HG03108 (cell line): ENCODE results near the gene CLDN20.

ENCODE experiments used
- ATAC-seq: cut with Tn5 transposase; IDR thresholded peaks from one replicate; pipeline ENCODE4 v1.9.1; 2021; ENCODE audit warnings: moderate library complexity; ENCODE audit not compliant: unreplicated experiment

CLDN20 gene

DNA sequence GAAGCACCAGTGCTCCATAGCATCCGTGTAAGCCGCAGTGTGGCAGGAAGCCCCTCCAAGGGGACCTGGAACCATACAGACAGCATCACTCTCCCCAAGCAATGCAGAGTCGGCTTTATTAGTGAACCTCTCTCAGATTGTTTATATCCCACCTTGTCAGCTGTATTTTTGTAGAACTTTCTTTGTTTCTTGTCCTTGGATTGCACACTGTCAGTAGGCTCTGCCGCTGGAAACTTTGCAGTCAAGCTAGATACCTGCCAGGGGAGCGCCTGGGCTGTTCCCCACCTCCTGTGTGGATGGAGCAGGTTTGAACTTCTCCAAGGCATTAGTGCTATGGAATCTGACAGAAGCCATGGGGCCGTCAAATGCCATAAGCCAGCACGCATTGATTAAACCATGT, 18.6 kb upstream of the CLDN20 start:
- ATAC-seq, result no peak

GRCh38 chr6:155245831-155246230, 18.0 kb upstream of the CLDN20 start:
- no peak for ATAC-seq

- no peak for ATAC-seq
Observed at GRCh38 chr6:155246825-155247224, 17.0 kb upstream of the CLDN20 start.

GRCh38 chr6:155247618-155248007, 16.2 kb upstream of the CLDN20 start:
- ATAC-seq, result no peak

DNA sequence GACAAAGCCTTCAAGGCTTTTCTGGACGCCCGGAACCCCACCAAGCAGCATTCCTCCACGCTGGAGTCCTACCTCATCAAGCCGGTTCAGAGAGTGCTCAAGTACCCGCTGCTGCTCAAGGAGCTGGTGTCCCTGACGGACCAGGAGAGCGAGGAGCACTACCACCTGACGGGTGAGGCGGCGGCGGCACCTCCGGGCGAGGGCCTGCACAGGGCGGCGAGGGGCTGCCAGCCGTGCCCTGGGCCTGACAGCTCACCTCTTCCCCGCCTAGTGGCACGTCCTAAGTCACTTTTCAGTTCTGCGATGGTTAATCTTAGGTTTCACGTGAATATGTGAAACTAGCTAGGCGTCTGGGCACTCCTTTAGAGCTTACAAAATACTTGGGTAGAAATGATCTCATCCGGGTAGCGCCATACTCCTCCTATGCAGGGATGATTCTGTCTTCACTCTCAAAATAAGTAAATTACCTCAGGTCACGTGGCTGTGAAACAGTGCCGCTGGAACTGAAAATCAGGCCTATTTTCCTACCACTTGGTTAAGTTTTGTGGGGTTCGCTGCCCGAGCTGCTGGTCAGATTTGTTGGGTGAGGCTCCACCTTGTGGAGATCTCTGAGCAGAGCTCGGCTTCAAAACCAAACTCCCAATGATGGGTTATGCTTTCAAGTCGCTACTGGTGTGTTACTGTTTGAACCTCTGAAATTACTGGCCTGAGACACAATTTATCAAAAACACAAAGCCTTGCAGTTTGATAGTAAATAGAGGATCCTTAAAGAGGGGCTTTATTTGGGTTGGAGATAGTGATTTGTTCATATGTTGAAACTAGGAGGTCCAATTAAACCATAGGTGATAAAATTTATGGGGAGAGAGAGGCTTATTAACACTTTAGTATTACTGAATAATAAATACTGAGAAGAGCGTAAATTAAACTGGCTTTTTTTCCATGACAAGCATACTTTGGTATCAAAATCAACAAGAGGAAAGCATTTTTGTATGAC, 15.5 kb upstream of the CLDN20 start:
- no peak for ATAC-seq

DNA sequence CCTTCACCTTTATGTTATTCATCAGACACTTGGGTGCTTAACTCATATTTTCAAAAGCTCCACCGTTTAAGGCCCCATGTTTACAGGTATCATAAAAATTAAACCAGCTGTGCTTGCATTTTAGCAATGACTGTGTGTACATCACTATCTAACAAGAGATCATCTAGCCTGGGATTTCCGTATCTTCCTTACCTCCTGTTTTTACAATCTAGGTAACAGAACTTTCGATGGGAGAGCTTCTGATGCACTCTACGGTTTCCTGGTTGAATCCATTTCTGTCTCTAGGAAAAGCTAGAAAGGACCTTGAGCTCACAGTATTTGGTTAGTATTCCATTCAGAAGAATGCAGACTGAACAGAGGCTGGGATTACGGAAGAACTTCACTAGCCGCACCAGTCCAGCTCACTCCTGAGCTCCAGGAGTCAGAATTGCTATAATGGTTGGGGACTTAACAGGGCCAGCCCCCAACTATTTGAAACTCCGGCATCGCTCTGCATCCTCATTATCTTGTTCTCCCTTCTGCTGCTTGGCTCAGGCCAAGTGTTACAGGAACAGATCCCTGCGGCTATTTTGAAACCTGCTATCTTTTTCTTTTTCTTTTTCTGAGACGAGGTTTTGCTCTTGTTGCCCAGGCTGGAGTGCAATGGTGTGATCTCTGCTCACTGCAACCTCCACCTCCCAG, 13.0 kb upstream of the CLDN20 start:
- no peak for ATAC-seq

DNA sequence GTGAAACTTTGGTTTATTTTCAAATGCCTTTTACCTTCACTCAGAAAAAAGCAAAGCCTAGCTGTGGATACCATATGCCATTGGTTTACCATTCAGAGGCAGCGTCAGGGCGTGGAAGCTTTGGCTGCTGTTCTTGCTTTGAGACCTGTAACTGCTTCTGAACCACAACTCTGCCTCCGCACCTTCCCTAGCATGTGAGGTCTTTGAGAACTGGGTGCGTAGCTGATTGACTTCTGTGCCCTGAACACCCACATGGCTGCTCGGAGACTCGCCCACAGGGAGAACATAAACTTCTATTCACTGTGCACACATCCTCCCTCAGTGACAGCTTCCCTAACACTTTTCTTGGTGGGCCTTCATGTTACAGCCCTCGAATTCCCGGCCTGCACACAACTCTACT, 11.2 kb upstream of the CLDN20 start:
- no peak for ATAC-seq

GRCh38 chr6:155253337-155253736, 10.5 kb upstream of the CLDN20 start:
- no peak for ATAC-seq

DNA sequence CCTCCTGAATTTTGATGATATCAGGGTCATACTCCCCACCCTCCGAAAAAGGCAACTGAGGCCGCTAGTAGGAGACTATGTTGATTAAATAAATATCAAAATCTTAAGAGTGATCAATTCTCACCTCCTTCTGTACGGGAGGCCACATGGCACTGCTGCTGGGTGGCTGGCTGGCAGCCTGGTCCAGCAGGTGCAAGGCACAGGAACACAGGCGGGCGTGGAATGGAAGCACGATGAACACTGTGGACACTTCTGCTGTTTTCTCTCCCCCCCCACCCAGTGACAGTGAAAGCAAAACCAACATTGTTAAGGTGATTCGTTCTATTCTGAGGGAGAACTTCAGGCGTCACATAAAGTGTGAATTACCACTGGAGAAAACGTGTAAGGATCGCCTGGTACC, 9.7 kb upstream of the CLDN20 start:
- ATAC-seq, result no peak

- no peak for ATAC-seq
Observed at GRCh38 chr6:155256122-155256795, 7.6 kb upstream of the CLDN20 start.

DNA sequence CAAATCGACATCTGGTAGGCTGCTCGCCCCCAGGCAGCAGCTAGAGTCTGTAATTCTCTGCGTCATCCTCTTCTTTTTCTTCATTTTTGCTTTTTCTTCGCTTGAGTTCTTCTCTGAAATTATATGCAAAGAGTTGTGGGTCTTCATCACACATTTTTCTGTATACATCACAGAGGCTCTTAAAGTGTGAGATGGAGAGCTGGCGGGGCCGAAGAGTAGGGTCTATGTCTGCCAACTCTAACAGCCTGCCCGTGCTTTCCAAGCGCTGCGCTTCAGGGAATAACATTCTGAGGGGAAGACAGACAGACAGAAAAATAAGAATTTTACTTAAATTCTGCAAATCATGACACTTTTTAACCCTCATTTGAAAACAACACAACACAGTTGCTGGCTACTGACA, 6.0 kb upstream of the CLDN20 start:
- ATAC-seq, result no peak

DNA sequence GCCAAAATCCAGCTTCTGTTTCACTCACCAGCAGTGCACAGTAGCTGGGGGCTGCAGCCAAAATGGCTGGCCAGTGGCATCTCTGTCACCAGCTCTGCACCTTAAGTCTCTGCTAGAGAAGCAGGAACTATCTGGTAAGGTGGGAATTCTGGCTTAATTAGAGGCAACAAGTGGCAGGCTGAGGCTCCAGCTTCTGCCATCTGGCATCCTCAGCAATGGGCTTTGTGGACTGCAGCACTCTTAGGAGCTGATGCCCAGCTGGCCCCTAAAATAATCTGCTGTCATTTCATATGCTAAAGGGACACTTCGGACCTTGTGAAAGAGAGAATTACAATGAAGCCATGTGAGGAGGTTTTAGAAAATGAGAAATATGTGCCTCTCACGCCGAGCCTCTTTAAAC, 4.6 kb upstream of the CLDN20 start:
- ATAC-seq, result no peak

- ATAC-seq, result no peak
Observed at GRCh38 chr6:155259897-155260296, 3.9 kb upstream of the CLDN20 start.

- ATAC-seq, result peak; percentile 81
Observed at GRCh38 chr6:155260686-155261085, 3.1 kb upstream of the CLDN20 start.

- no peak for ATAC-seq
Observed at GRCh38 chr6:155261111-155261900, 2.5 kb upstream of the CLDN20 start.

DNA sequence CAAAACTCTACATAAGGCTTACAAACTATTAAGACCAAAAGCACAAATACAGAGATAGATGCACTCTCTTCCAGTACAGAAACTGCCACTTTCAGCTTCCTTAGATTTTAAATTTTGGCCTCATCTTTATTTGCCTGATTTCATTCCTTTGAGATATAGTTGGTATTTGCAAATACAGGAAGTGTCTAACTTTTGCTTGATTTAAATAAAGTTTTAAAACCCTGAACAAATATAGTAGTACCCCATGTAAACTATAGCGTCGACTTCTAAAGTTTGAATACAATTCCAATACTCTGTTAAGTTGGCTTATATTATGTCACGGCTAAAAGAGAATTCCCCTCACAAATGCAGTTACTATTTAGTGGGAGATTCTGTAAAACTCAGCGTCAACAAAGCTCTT, 1.2 kb upstream of the CLDN20 start:
- ATAC-seq, result no peak

DNA sequence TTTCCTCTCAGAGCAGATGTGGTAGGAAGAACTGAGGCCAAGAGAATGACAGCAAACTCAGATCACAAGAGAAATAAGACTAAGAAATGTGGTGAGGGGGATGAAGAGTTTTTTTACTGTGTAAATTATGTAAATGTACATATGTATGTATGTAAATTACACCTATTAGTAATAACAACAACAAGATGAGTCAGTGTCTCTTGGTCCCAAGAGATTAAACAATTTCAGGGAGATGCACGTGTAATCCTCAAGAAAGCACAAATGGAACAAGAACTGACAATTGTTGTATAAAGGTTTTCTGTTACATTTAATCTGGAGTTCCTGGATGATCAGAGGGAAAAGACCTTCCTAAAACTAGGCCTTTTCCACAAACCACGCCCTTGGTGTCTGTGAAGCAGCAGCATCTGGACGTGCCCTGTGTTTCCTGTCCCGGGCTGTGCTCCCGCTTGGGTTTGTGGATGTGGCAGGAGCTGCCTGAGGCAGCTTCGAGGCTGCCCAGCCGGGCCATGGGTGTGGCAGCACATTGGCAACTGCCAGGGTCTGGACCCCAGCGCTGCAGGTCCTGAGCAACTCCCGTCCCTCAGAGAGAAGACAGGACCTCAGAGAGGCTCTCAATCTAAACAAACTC, 994 bp downstream of the CLDN20 start:
- no peak for ATAC-seq

GRCh38 chr6:155265843-155266535, 2.2 kb downstream of the CLDN20 start:
- ATAC-seq, result no peak

DNA sequence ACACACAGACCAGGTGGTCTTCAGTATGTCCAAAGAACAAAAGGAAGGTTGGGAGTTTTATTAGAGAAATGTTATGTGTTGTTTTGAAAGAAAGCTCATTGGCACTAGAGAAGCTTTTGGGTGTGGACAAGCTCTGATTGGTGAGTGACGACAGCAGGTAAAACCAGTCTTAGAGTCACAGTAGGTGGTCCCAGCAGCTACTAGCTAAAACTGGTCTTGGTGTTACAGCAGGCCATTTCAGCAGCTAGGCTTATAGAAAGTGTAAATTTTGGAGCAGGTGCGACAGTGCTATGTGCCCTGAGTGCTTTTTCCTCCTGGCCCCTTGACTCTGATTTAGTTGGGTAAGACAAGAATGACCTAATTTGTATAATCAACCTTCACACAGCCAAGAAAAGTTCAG, 3.6 kb downstream of the CLDN20 start:
- no peak for ATAC-seq
